Sigmoid colon (tissue), 7 donors: Measurements from ENCODE around the gene MPV17L2. TPM values are rescaled to one million over a fixed set of nuclear protein-coding genes. Genes with fewer than 3 reads are reported as not detected.

ENCODE experiments used
- DNase-seq: peaks from one replicate; pipeline ENCODE4 v3.0.0-alpha.2; 2019
- H3K27ac ChIP-seq, 4 donors: fragments of 200-600 bp; sonication (generic); one replicate each; pipeline ENCODE4 v1.5.1; 2016 to 2019; ENCODE audit warnings: mild to moderate bottlenecking in 1 of 4
- H3K27me3 ChIP-seq, 3 donors: fragments of 200-600 bp; sonication (generic); one replicate each; pipeline ENCODE4 v1.5.1; 2019; ENCODE audit warnings: mild to moderate bottlenecking in 1 of 3
- H3K36me3 ChIP-seq, 4 donors: fragments of 200-600 bp; sonication (generic); one replicate each; pipeline ENCODE4 v1.5.1; 2016 to 2019
- H3K4me1 ChIP-seq, 4 donors: fragments of 200-600 bp; sonication (generic); one replicate each; pipeline ENCODE4 v1.5.1; 2017 to 2019
- H3K4me3 ChIP-seq, 4 donors: fragments of 200-600 bp; sonication (generic); one replicate each; pipeline ENCODE4 v1.5.1; 2017 to 2019; ENCODE audit warnings: mild to moderate bottlenecking in 2 of 4, moderate library complexity in 1 of 4
- H3K9me3 ChIP-seq, 4 donors: fragments of 200-600 bp in 3 of 4; sonication (generic) in 3 of 4; one replicate each; pipeline versions ENCODE4 v1.5.1 to v1.6.1; 2013 to 2019
- CTCF ChIP-seq, 4 experiments: fragments of 450-650 bp in 3 of 4; fragments of 200-600 bp in 1 of 4; IDR thresholded peaks; one replicate each; pipeline ENCODE4 v1.5.1; 2016 to 2019; ENCODE audit warnings: antibody characterized with exemption in 4 of 4, mild to moderate bottlenecking in 3 of 4, moderate library complexity in 2 of 4
- EP300 ChIP-seq, 4 donors: sonication (generic); formaldehyde crosslinking; IDR thresholded peaks; one replicate each; pipeline ENCODE4 v1.6.1; 2017; ENCODE audit warnings: antibody characterized with exemption in 4 of 4
- POLR2A ChIP-seq, 2 donors: fragments of 450-650 bp; IDR thresholded peaks; one replicate each; pipeline ENCODE4 v1.6.1; 2016; ENCODE audit warnings: antibody characterized with exemption in 2 of 2, mild to moderate bottlenecking in 2 of 2, moderate library complexity in 2 of 2
- POLR2AphosphoS5 ChIP-seq, 4 donors: sonication (generic); formaldehyde crosslinking; IDR thresholded peaks; one replicate each; pipeline ENCODE4 v1.6.1; 2017; ENCODE audit warnings: antibody characterized with exemption in 4 of 4
- WGBS, 2 donors: extraction: QIAGEN DNeasy Blood & Tissue Kit; methylation state at CpG; one replicate each; pipeline ENCODE4 v1.1.7; 2013; 5-methylcytosine and 5-hydroxymethylcytosine counted together
- intact Hi-C: fragments of 100-400 bp; cut with DNase I; formaldehyde crosslinking; loops from one replicate; pipeline ENCODE4 v1.15.1; 2023
- polyA plus RNA-seq, 3 donors: library from polyadenylated mRNA; stranded (reverse); fragments of 200-250 nt; gene quantifications; one replicate each; pipeline ENCODE4 v1.2.3, GENCODE V29; 2013
- total RNA-seq, 4 donors: library from RNA; depleted of rRNA; stranded (reverse); fragments of >200 nt; gene quantifications; one replicate each; pipeline ENCODE4 v1.1.0, GENCODE V29; 2016
- donor health status: healthy with polysubstance abuse.
- donor health status: Bipolar disorder and iron deficiency.
- donor health status: healthy.

MPV17L2 gene
- total and polyA plus RNA-seq, 7 donors, result 9.0 to 37.3 (median 18.9) TPM

- DNase-seq, result no peak
- 26 to 52% methylated on average over 16 of the region's 16 CpGs for WGBS, 2 donors
- Histone ChIP-seq H3K27ac (peak overlapping the region; percentile 42 to 57 (median 54)), H3K4me1 (peaks cover 0 to 20% (median 13%) of the 10 kb centered on the region in 4 donors), H3K4me3 (no peak overlapping the region), H3K36me3 (peaks cover 15 to 41% (median 24%) of the 10 kb centered on the region in 4 donors), H3K9me3 (no peaks in the 10 kb centered on the region), H3K27me3 (no peaks in the 10 kb centered on the region)
- intact Hi-C loops, result no loop called here
- TF ChIP-seq POLR2AphosphoS5 (IDR thresholded peaks at IDR 0.05) (peak in 3 of 4 donors; percentile 41 to 53 (median 51)), EP300 (IDR thresholded peaks at IDR 0.05) (no peak)
Measured at GRCh38 chr19:18170714-18171255, 22.2 kb upstream of the MPV17L2 start.

GRCh38 chr19:18171605-18172327, 21.3 kb upstream of the MPV17L2 start:
- intact Hi-C loops, result no loop called here
- Histone ChIP-seq H3K27me3 (no peaks in the 10 kb centered on the region), H3K4me3 (no peak overlapping the region), H3K27ac (peak overlapping the region; percentile 42 to 57 (median 56)), H3K9me3 (no peaks in the 10 kb centered on the region), H3K4me1 (peaks cover 0 to 20% (median 13%) of the 10 kb centered on the region in 4 donors), H3K36me3 (peaks cover 7 to 32% (median 15%) of the 10 kb centered on the region in 4 donors)
- WGBS, 2 donors, result 77 to 86% methylated on average over 8 of the region's 8 CpGs
- TF ChIP-seq CTCF (IDR thresholded peaks at IDR 0.05) (no peak), POLR2A (IDR thresholded peaks at IDR 0.05) (no peak), POLR2AphosphoS5 (IDR thresholded peaks at IDR 0.05) (no peak), EP300 (IDR thresholded peaks at IDR 0.05) (no peak)
- DNase-seq, result no peak

- TF ChIP-seq EP300 (IDR thresholded peaks at IDR 0.05) (no peak), CTCF (IDR thresholded peaks at IDR 0.05) (no peak), POLR2AphosphoS5 (IDR thresholded peaks at IDR 0.05) (no peak), POLR2A (IDR thresholded peaks at IDR 0.05) (no peak)
- Histone ChIP-seq H3K4me3 (no peak overlapping the region), H3K4me1 (peaks cover 0 to 20% (median 13%) of the 10 kb centered on the region in 4 donors), H3K27me3 (no peaks in the 10 kb centered on the region), H3K36me3 (peaks cover 0 to 24% (median 8%) of the 10 kb centered on the region in 4 donors), H3K27ac (peak overlapping the region in 3 of 4 donors; percentile 55 to 75 (median 56)), H3K9me3 (no peaks in the 10 kb centered on the region)
- WGBS, 2 donors, result 76 to 90% methylated on average over 7 of the region's 7 CpGs
- intact Hi-C loops, result no loop called here
- no peak for DNase-seq
Measured at GRCh38 chr19:18172331-18173053, 20.5 kb upstream of the MPV17L2 start.

- H3K4me3 ChIP-seq, result peak overlapping the region; percentile 49 to 80 (median 66)
- DNase-seq, result peak; percentile 86
- H3K27ac ChIP-seq, result peak overlapping the region; percentile 3 to 75 (median 56)
- H3K27me3 ChIP-seq, result no peaks in the 10 kb centered on the region
- peak in 1 of 4 donors; percentile 16 for TF ChIP-seq POLR2AphosphoS5 (IDR thresholded peaks at IDR 0.05)
- TF ChIP-seq POLR2A (IDR thresholded peaks at IDR 0.05), result no peak
- peak in 2 of 4 donors; percentile 12 to 36 for TF ChIP-seq EP300 (IDR thresholded peaks at IDR 0.05)
- no peak for TF ChIP-seq CTCF (IDR thresholded peaks at IDR 0.05)
- H3K36me3 ChIP-seq, result peaks cover 0 to 18% (median 5%) of the 10 kb centered on the region in 4 donors
- peaks cover 0 to 20% (median 13%) of the 10 kb centered on the region in 4 donors for H3K4me1 ChIP-seq
- 44 to 62% methylated on average over 18 of the region's 18 CpGs for WGBS, 2 donors
- H3K9me3 ChIP-seq, result no peaks in the 10 kb centered on the region
- intact Hi-C loops, result no loop called here
Measured at GRCh38 chr19:18173054-18173571, 19.9 kb upstream of the MPV17L2 start.
